ENCODE measurements around the gene TLE1. TPM values are rescaled to one million over a fixed set of nuclear protein-coding genes. Genes with fewer than 3 reads are reported as not detected.

TLE1 gene
- total and polyA plus RNA-seq, 9 of the 15 experiments (the other 6 are each of a cell fraction or from before 2014, with no cell fraction given), result 0.11 TPM; not detected in 8

GRCh38 chr9:81694541-81694940 lies 5.2 kb upstream of the TLE1 start:
- no peaks in the 10 kb centered on the region for H3K36me3 ChIP-seq (ENCODE audit: control insufficient read depth, insufficient read depth, low read length)
- CTCF ChIA-PET (ENCODE audit: low intra/inter-chr PET ratio), result no interaction called here
- no peak overlapping the region for H2AFZ ChIP-seq (ENCODE audit: low read depth, low read length)
- POLR2A ChIA-PET, result no interaction called here
- no peaks in the 10 kb centered on the region for H3K4me1 ChIP-seq (replicated peaks in 1 of 2; ENCODE audit: control insufficient read depth in 2 of 2, insufficient read depth in 2 of 2, low read length in 2 of 2)
- H4K20me1 ChIP-seq (replicated peaks; ENCODE audit: control insufficient read depth, insufficient read depth, low read length), result no peaks in the 10 kb centered on the region
- in situ Hi-C loops (cut with MboI), result no loop called here
- no peak overlapping the region for H3K27ac ChIP-seq (ENCODE audit: extremely low read depth, low read depth, low read length)
- no peak overlapping the region for H3K9ac ChIP-seq (ENCODE audit: insufficient read depth in 1 of 2, low read depth in 2 of 2, low read length in 2 of 2)
- H3K4me3 ChIP-seq, result no peak overlapping the region
- no TSS peak for BruUV-seq (replicated peaks)
- WGBS (ENCODE audit: insufficient coverage, low coverage, missing lambda C conversion rate), result 2% methylated on average over 7 of the region's 7 CpGs
- no peaks in the 10 kb centered on the region for H3K27me3 ChIP-seq (ENCODE audit: control insufficient read depth in 2 of 2, insufficient read depth in 2 of 2, low read length in 2 of 2)
- FAIRE-seq (no peak), DNase-seq (ENCODE audit: extremely low read depth in 1 of 4, low spot score in 3 of 4) (no peak), ATAC-seq (no peak)
- no peak overlapping the region for H3K4me2 ChIP-seq (ENCODE audit: insufficient read depth, low read length)
- no peaks in the 10 kb centered on the region for H3K79me2 ChIP-seq (ENCODE audit: control insufficient read depth, insufficient read depth, low read length)
- H3K9me1 ChIP-seq (ENCODE audit: control insufficient read depth, insufficient read depth, low read length), result no peaks in the 10 kb centered on the region
- H3K9me3 ChIP-seq (replicated peaks; ENCODE audit: control insufficient read depth, insufficient read depth, low read depth, low read length), result no peaks in the 10 kb centered on the region
- TF ChIP-seq, protein P1, sequence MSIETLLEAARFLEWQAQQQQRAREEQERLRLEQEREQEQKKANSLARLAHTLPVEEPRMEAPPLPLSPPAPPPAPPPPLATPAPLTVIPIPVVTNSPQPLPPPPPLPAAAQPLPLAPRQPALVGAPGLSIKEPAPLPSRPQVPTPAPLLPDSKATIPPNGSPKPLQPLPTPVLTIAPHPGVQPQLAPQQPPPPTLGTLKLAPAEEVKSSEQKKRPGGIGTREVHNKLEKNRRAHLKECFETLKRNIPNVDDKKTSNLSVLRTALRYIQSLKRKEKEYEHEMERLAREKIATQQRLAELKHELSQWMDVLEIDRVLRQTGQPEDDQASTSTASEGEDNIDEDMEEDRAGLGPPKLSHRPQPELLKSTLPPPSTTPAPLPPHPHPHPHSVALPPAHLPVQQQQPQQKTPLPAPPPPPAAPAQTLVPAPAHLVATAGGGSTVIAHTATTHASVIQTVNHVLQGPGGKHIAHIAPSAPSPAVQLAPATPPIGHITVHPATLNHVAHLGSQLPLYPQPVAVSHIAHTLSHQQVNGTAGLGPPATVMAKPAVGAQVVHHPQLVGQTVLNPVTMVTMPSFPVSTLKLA (conservative IDR thresholded peaks at IDR 0.05), result no peak
- TF ChIP-seq SMARCA4 (IDR thresholded peaks at IDR 0.05) (no peak), PRMT5 (CRISPR knock-in tag; IDR thresholded peaks at IDR 0.05) (no peak), ZNF311 (CRISPR knock-in tag; IDR thresholded peaks at IDR 0.05) (no peak), CCAR2 (IDR thresholded peaks at IDR 0.05; ENCODE audit: low read depth, low read length) (no peak), CSDE1 (IDR thresholded peaks at IDR 0.05) (no peak), MTA1 (IDR thresholded peaks at IDR 0.05; ENCODE audit: borderline replicate concordance) (no peak), ZKSCAN3 (CRISPR knock-in tag; IDR thresholded peaks at IDR 0.05) (no peak), PTTG1 (tag; IDR thresholded peaks at IDR 0.05; ENCODE audit: low read depth) (no peak), ARID2 (IDR thresholded peaks at IDR 0.05) (no peak), TFAM (CRISPR knock-in tag; conservative IDR thresholded peaks at IDR 0.05) (no peak), YY1 (IDR thresholded peaks at IDR 0.05; ENCODE audit: borderline replicate concordance in 1 of 3, control insufficient read depth in 1 of 3, extremely low read depth in 1 of 3, insufficient read depth in 3 of 3, insufficient read length in 1 of 3, insufficient replicate concordance in 2 of 3, low read depth in 1 of 3, low read length in 2 of 3) (no peak), ZNF140 (CRISPR knock-in tag; IDR thresholded peaks at IDR 0.05) (no peak), MCM7 (IDR thresholded peaks at IDR 0.05) (no peak), SIN3A (IDR thresholded peaks at IDR 0.05; ENCODE audit: borderline replicate concordance in 2 of 2, control insufficient read depth in 1 of 2, low read depth in 2 of 2, low read length in 2 of 2) (no peak), ZFPM2 (CRISPR knock-in tag; IDR thresholded peaks at IDR 0.05) (no peak)
- TF ChIP-seq, protein P2, sequence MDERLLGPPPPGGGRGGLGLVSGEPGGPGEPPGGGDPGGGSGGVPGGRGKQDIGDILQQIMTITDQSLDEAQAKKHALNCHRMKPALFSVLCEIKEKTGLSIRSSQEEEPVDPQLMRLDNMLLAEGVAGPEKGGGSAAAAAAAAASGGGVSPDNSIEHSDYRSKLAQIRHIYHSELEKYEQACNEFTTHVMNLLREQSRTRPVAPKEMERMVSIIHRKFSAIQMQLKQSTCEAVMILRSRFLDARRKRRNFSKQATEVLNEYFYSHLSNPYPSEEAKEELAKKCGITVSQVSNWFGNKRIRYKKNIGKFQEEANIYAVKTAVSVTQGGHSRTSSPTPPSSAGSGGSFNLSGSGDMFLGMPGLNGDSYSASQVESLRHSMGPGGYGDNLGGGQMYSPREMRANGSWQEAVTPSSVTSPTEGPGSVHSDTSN (CRISPR knock-in tag; IDR thresholded peaks at IDR 0.05; ENCODE audit: low read depth), result no peak
- TF ChIP-seq, protein P2 (tag; conservative IDR thresholded peaks at IDR 0.05; ENCODE audit: low read depth), result no peak
- intact Hi-C loops (cut with micrococcal nuclease), result no loop called here
